ENCODE measurements around the gene CLEC16A. TPM values are rescaled to one million over a fixed set of nuclear protein-coding genes. Genes with fewer than 3 reads are reported as not detected.

CLEC16A gene
- total and polyA plus RNA-seq, 8 donors = 8.1 to 17.2 (median 10.7) TPM

DNA sequence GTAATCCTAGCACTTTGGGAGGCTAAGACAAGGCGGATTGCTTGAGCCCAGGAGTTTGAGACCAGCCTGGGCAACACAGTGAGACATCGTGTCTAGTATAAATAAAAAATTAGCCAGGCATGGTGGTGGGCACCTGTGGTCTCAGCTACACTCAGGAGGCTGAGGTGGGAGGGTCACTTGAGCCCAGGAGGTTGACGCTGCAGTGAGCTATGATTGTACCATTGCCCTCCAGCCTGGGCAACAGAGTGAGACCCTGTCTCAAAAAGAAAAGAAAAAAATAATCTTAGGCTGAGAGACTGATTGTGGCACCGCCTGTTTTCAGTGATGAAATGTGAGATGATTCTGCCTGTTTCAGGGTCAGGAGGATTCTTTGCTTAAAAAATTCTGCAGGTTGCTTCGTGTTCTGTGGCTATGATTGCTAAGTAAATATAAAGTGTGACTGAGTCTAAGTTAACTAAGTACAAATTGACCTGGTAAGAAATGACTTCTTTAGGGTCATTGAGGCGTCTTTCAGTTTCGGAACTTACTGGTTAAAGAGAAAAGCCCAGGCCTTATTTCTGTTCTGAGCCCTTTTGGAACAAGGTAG is 183.3 kb downstream of the CLEC16A start:
- TF ChIP-seq, protein P1, sequence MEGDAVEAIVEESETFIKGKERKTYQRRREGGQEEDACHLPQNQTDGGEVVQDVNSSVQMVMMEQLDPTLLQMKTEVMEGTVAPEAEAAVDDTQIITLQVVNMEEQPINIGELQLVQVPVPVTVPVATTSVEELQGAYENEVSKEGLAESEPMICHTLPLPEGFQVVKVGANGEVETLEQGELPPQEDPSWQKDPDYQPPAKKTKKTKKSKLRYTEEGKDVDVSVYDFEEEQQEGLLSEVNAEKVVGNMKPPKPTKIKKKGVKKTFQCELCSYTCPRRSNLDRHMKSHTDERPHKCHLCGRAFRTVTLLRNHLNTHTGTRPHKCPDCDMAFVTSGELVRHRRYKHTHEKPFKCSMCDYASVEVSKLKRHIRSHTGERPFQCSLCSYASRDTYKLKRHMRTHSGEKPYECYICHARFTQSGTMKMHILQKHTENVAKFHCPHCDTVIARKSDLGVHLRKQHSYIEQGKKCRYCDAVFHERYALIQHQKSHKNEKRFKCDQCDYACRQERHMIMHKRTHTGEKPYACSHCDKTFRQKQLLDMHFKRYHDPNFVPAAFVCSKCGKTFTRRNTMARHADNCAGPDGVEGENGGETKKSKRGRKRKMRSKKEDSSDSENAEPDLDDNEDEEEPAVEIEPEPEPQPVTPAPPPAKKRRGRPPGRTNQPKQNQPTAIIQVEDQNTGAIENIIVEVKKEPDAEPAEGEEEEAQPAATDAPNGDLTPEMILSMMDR (IDR thresholded peaks at IDR 0.05) = no peak
- H3K27ac ChIP-seq = no peak overlapping the region
- DNase-seq (no peak), ATAC-seq (no peak), FAIRE-seq (no peak)
- no peaks in the 10 kb centered on the region for H3K27me3 ChIP-seq
- intact Hi-C loops (cut with DNase I) = no loop called here
- WGBS, 2 donors = 88 to 91% methylated on average over 7 of the region's 7 CpGs
- H3K4me3 ChIP-seq = no peak overlapping the region
- H3K9me3 ChIP-seq = no peaks in the 10 kb centered on the region
- peaks cover 0 to 16% (median 0%) of the 10 kb centered on the region in 3 donors for H3K36me3 ChIP-seq
- H3K4me1 ChIP-seq = peaks cover 0 to 4% (median 4%) of the 10 kb centered on the region in 3 donors

DNA sequence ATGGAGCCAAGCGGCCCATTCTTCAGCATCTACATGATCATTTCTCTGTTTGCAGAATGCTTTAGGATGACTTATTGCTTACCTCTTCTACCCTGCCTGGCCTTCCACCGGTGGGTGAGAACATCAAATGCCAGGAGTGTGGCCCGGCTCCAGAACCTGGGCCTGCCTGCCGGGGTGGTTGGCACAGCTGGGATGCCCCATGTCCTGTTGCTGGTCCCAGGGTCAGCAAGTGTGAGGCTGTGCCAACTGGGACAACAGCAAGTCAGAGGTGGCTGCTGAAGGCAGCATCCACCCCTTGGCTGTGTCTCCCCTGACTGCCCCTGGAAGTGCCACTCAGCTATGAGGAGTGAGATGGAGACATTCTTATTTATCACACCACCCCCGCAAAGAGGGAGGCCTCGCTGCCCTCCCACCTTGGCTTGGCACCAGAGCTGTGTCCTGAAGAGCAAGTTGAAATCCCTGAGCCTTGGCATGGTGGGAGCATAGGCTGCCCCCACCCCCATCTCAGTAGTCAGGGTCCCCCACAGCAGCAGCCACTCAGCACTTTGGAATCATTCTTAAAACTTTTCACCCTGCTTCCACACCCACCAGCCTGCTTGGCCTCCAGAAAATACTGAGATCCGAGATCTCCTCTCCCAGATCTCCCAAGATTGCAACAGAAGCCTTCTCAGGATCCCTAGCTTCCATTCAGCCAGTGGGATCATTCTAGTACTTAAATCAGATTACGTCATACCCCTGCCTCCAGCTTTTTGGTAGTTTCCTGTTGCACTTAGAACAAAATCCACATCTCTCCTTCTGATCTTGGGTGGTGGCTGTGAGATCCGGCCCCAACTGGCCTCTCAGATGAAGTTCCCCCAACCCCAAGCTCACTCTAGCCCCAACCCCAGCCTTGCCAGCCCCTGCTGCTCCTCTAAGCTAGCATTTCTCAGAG is 184.1 kb downstream of the CLEC16A start:
- H3K4me3 ChIP-seq = no peak overlapping the region
- WGBS, 2 donors = 68 to 73% methylated on average over 9 of the region's 9 CpGs
- peak in 1 of 4 donors; percentile 13 for ATAC-seq
- H3K27ac ChIP-seq = peak overlapping the region in 2 of 4 donors; percentile 8 to 11
- H3K4me1 ChIP-seq = peaks cover 0 to 10% (median 4%) of the 10 kb centered on the region in 3 donors
- no peak for FAIRE-seq
- H3K27me3 ChIP-seq = no peaks in the 10 kb centered on the region
- intact Hi-C loops (cut with DNase I) = no loop called here
- H3K9me3 ChIP-seq = no peaks in the 10 kb centered on the region
- TF ChIP-seq, protein P1 (IDR thresholded peaks at IDR 0.05) = no peak
- peaks cover 0 to 14% (median 0%) of the 10 kb centered on the region in 3 donors for H3K36me3 ChIP-seq
- no peak for DNase-seq

DNA sequence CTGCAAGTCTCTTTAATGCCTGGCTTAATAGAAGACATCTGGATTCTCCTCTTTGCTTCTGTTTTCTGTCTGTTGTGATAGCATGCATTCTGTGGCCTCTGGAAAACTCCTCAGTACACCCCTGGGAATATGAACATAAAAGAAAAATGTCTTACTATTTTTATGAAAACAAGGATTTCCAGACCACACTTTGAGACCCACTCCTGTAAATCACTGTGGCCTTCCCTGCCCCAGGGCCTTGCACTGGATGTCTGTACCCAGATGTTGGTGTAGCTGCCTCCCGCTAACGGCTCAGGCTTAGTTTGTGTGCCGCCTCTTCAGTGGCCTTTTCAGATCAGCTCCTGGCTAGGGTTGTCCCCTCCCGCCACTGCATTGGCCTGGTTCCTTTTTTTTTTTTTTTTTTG is 185.0 kb downstream of the CLEC16A start:
- intact Hi-C loops (cut with DNase I) = no loop called here
- TF ChIP-seq, protein P1 (IDR thresholded peaks at IDR 0.05) = no peak
- no peak for ATAC-seq
- Histone ChIP-seq H3K36me3 (peaks cover 0 to 5% (median 0%) of the 10 kb centered on the region in 3 donors), H3K4me1 (peaks cover 3 to 10% (median 4%) of the 10 kb centered on the region in 3 donors), H3K4me3 (no peak overlapping the region), H3K27me3 (no peaks in the 10 kb centered on the region), H3K27ac (no peak overlapping the region), H3K9me3 (no peaks in the 10 kb centered on the region)
- no peak for FAIRE-seq
- WGBS, 2 donors = 85 to 90% methylated on average over 4 of the region's 4 CpGs
- no peak for DNase-seq

DNA sequence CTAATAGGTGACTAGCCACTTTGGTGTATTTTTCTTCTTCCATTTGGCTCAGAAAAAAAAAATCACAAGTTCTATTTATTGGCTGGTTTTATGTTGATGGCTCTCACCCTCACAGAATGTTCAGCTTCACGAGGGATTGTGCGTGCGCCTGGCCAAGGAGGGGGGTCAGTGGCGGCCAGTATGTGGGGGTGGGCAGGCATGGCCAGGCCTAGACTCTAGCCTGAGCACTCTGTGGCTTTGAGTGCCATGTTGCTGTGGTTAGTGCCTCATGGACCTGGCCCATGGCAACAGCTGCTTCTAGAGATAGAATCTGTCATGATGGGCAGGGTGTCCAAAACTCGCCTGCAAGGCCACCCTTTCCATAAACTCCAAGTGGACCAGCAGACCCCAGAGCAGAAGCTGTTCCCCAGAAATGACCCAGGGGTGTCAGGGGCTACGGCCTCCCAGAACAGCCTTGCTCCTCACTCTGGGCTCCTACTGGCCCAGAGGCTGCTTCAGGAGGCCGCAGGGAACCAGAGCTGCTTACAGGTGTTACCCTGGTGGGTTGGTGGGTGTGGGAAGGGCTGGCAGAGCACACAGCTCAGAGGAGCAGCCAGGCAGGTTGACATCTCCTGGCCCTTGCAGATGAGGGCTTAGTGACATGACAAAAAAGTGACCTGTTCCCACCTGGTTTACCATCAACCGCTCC is 186.8 kb downstream of the CLEC16A start:
- H3K9me3 ChIP-seq = no peaks in the 10 kb centered on the region
- H3K27me3 ChIP-seq = no peaks in the 10 kb centered on the region
- TF ChIP-seq, protein P1 (IDR thresholded peaks at IDR 0.05) = no peak
- peaks cover 3 to 10% (median 4%) of the 10 kb centered on the region in 3 donors for H3K4me1 ChIP-seq
- WGBS, 2 donors = 83 to 88% methylated on average over 8 of the region's 8 CpGs
- DNase-seq = no peak
- ATAC-seq = no peak
- no peak overlapping the region for H3K4me3 ChIP-seq
- intact Hi-C loops (cut with DNase I) = no loop called here
- H3K27ac ChIP-seq = peak overlapping the region in 2 of 4 donors; percentile 50 to 77
- FAIRE-seq = no peak
- H3K36me3 ChIP-seq = peaks cover 0 to 4% (median 0%) of the 10 kb centered on the region in 3 donors
